Natural killer cell (primary cell): ENCODE data around the gene TCERG1. TPM values are rescaled to one million over a fixed set of nuclear protein-coding genes. Genes with fewer than 3 reads are reported as not detected.

ENCODE experiments used
- ATAC-seq, 3 donors: fragments of 150-1000 bp in 2 of 3; fragments of 200-7000 bp in 1 of 3; cut with Tn5 transposase; 1 replicate in 1 of 3; 2 replicates in 2 of 3; pipeline ENCODE4 v1.10.0; 2021; ENCODE audit warnings: mild to moderate bottlenecking in 2 of 3, moderate library complexity in 2 of 3
- DNase-seq, 2 donors: peaks; one replicate each; pipeline versions ENCODE4 v3.0.0 to v3.0.0-alpha.2; 2013 to 2021; ENCODE audit warnings: mixed read lengths in 1 of 2
- H3K27ac ChIP-seq: one replicate; pipeline ENCODE4 v1.5.1; 2013; ENCODE audit warnings: mild to moderate bottlenecking, low read length
- H3K27me3 ChIP-seq: one replicate; pipeline ENCODE4 v1.6.1; 2013; ENCODE audit warnings: low read length; ENCODE audit not compliant: control insufficient read depth, insufficient read depth
- H3K36me3 ChIP-seq: one replicate; pipeline ENCODE4 v1.6.1; 2013; ENCODE audit warnings: low read length; ENCODE audit not compliant: control insufficient read depth, insufficient read depth
- H3K4me1 ChIP-seq: one replicate; pipeline ENCODE4 v1.6.1; 2013; ENCODE audit warnings: low read length; ENCODE audit not compliant: control insufficient read depth, insufficient read depth
- H3K4me3 ChIP-seq: one replicate; pipeline ENCODE4 v1.5.1; 2013; ENCODE audit warnings: low read length
- H3K9me3 ChIP-seq: one replicate; pipeline ENCODE4 v1.6.1; 2013; ENCODE audit warnings: low read length; ENCODE audit not compliant: control insufficient read depth, insufficient read depth
- H3K27ac Mint-ChIP-seq, 2 donors: one replicate each; pipeline ENCODE4 v1.8.0; 2022; ENCODE audit warnings: mild to moderate bottlenecking in 2 of 2, mixed read lengths in 2 of 2, moderate library complexity in 1 of 2
- H3K27me3 Mint-ChIP-seq, 2 donors: one replicate each; pipeline ENCODE4 v1.8.0; 2022; ENCODE audit warnings: low read depth in 2 of 2, mixed read lengths in 2 of 2
- H3K36me3 Mint-ChIP-seq: one replicate; pipeline ENCODE4 v1.8.0; 2022; ENCODE audit warnings: mixed read lengths
- H3K4me1 Mint-ChIP-seq, 2 donors: one replicate each; pipeline ENCODE4 v1.8.0; 2022; ENCODE audit warnings: mixed read lengths in 2 of 2
- H3K4me3 Mint-ChIP-seq: one replicate; pipeline ENCODE4 v1.8.0; 2022; ENCODE audit warnings: mild to moderate bottlenecking, moderate library complexity, mixed read lengths
- H3K9me3 Mint-ChIP-seq, 2 donors: one replicate each; pipeline ENCODE4 v1.8.0; 2022; ENCODE audit warnings: mixed read lengths in 2 of 2
- CTCF ChIP-seq: fragments of 200-600 bp; IDR thresholded peaks from one replicate; pipeline ENCODE4 v1.8.0; 2022; ENCODE audit warnings: antibody characterized with exemption
- WGBS: methylation state at CpG from one replicate; pipeline ENCODE4 v1.1.7; 2013; ENCODE audit warnings: missing lambda C conversion rate; ENCODE audit not compliant: insufficient coverage; 5-methylcytosine and 5-hydroxymethylcytosine counted together
- intact Hi-C: fragments of 100-400 bp; cut with micrococcal nuclease; formaldehyde crosslinking; loops from one replicate; pipeline ENCODE4 v1.14.2; 2022
- total RNA-seq, 4 donors: library from RNA; stranded (reverse); fragments of 120-200 nt in 1 of 4; gene quantifications; one replicate each; pipeline versions ENCODE4 v1.2.3 to v1.2.4, GENCODE V29; 2013 to 2022

The TCERG1 gene
- total RNA-seq, 3 donors from 2014 or later (not counting 1 experiment from before 2014, with no cell fraction given), result 77.5 to 97.0 (median 96.1) TPM

GRCh38 chr5:146514575-146514974, 67.4 kb downstream of the TCERG1 start:
- no peak overlapping the region for H3K4me3 ChIP-seq
- no peak for ATAC-seq
- Mint-ChIP-seq H3K27me3 (peaks cover 0 to 3% of the 10 kb centered on the region in 2 donors), H3K27ac (no peak overlapping the region), H3K4me3 (no peak overlapping the region), H3K36me3 (peaks cover 2% of the 10 kb centered on the region), H3K9me3 (no peaks in the 10 kb centered on the region), H3K4me1 (peaks cover 4 to 9% of the 10 kb centered on the region in 2 donors)
- 94% methylated on average over 1 of the region's 1 CpG for WGBS
- H3K36me3 ChIP-seq, result peaks cover 24% of the 10 kb centered on the region
- TF ChIP-seq CTCF, result no peak
- intact Hi-C loops, result no loop called here
- no peak overlapping the region for H3K27ac ChIP-seq
- H3K9me3 ChIP-seq, result no peaks in the 10 kb centered on the region
- H3K27me3 ChIP-seq, result no peaks in the 10 kb centered on the region
- H3K4me1 ChIP-seq, result no peaks in the 10 kb centered on the region
- no peak for DNase-seq

DNA sequence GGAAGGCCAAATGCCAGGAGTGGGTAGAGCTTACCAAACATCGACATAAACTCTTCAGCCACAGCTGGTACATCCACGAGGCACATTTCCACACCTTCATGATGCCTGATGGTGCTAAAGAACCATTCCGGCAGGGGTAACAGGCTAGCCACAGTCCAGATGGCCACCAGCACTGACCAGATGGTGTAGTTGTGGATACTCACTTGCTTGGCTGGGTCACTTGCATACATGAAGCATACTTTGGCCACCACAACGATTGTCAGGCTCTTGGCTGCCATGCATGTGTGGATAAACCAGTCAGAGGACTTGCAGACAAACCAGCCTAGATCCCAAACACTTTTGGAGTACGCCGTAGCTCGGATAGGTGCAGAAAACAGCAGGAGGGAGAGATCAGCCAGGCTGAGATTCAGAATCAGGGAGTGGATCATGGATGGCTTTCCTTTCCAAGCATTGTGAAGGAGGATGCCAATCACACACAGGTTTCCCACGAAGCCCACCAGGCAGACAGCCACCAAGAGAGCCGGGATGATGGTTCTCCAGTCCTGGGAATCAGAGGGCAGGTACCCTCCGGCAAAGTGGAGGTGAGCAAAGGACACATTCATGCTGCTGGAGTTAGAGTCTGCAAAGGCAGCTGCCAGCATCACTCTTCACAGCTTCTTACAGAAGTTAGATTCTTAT, 68.5 kb downstream of the TCERG1 start:
- WGBS, result 94% methylated on average over 10 of the region's 10 CpGs
- no peak overlapping the region for H3K4me3 Mint-ChIP-seq
- no peak overlapping the region for H3K4me3 ChIP-seq

DNA sequence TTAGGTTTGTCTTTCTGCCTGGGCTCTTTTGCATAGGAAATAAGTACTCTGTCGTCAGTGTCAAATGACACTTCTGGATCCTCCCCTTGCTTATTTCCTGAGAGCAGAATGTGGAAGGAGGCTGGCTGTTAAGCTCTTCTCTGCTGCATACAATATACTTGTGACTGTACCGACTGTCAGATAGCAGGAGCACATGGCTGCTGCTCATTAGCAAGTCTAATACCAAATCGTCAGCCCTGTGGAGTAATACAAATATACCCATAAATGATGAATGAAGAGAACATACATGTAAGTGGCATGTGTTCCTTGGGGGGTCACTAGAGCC, 69.0 kb downstream of the TCERG1 start, which contains the start of gene GPR151:
GPR151 (minus strand) TSS at position 40 of the 325 bp plus-strand sequence. CDS start 77 bp downstream, outside the sequence.
- intact Hi-C loops, result no loop called here
- Mint-ChIP-seq H3K9me3 (no peaks in the 10 kb centered on the region), H3K27ac (no peak within 1 kb of the TSS), H3K4me1 (peaks cover 5 to 10% of the 10 kb centered on the region in 2 donors), H3K4me3 (no peak within 1 kb of the TSS), H3K36me3 (no peaks in the 10 kb centered on the region), H3K27me3 (peaks cover 0 to 3% of the 10 kb centered on the region in 2 donors)
- Histone ChIP-seq H3K4me3 (no peak within 1 kb of the TSS), H3K27ac (no peak within 1 kb of the TSS), H3K4me1 (no peaks in the 10 kb centered on the region), H3K9me3 (no peaks in the 10 kb centered on the region), H3K36me3 (peaks cover 9% of the 10 kb centered on the region), H3K27me3 (no peaks in the 10 kb centered on the region)
- ATAC-seq, result no peak
- no peak for DNase-seq
- WGBS, result 67% methylated on average over 3 of the region's 3 CpGs
- no peak for TF ChIP-seq CTCF

More for the DNA sequence above, 68.5 kb downstream of the TCERG1 start:
- intact Hi-C loops, result no loop called here
- H3K27me3 Mint-ChIP-seq, result peaks cover 0 to 3% of the 10 kb centered on the region in 2 donors
- Histone ChIP-seq H3K27me3 (no peaks in the 10 kb centered on the region), H3K36me3 (peaks cover 14% of the 10 kb centered on the region), H3K4me1 (no peaks in the 10 kb centered on the region), H3K27ac (no peak overlapping the region), H3K9me3 (no peaks in the 10 kb centered on the region)
- DNase-seq (no peak), ATAC-seq (no peak)
- H3K36me3 Mint-ChIP-seq, result no peaks in the 10 kb centered on the region
- H3K4me1 Mint-ChIP-seq, result peaks cover 5 to 10% of the 10 kb centered on the region in 2 donors
- no peak overlapping the region for H3K27ac Mint-ChIP-seq
- H3K9me3 Mint-ChIP-seq, result no peaks in the 10 kb centered on the region
- TF ChIP-seq CTCF, result no peak

DNA sequence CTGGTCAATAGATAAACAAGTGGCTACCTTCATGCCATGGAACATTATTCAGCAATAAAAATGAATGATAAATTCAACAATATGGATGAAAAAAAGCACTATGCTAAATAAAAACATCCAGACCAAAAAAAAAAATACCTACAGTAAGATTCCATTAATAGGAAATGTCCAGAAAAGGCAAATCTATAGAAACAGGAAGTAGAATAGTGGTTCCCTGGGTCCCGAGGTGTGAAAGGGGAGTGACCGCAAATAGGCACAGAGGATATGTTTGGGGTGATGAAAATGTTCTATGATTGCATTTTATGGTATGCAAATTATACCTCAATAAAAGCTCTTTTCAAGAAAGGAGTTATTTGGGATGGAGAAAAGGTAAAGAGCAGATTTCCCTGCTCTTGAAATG, 72.4 kb downstream of the TCERG1 start:
- WGBS, result 46% methylated on average over 2 of the region's 2 CpGs
- DNase-seq, result no peak

More for the DNA sequence above, 72.4 kb downstream of the TCERG1 start:
- H3K4me1 Mint-ChIP-seq, result peaks cover 5 to 10% of the 10 kb centered on the region in 2 donors
- no peak overlapping the region for H3K27ac ChIP-seq
- no peak overlapping the region for H3K27ac Mint-ChIP-seq
- no peaks in the 10 kb centered on the region for H3K36me3 Mint-ChIP-seq
- H3K27me3 ChIP-seq, result no peaks in the 10 kb centered on the region
- H3K4me3 ChIP-seq, result no peak overlapping the region
- no peak overlapping the region for H3K4me3 Mint-ChIP-seq
- H3K36me3 ChIP-seq, result no peaks in the 10 kb centered on the region
- intact Hi-C loops, result no loop called here
- no peaks in the 10 kb centered on the region for H3K9me3 Mint-ChIP-seq
- H3K9me3 ChIP-seq, result no peaks in the 10 kb centered on the region
- TF ChIP-seq CTCF, result no peak
- ATAC-seq, result no peak
- H3K27me3 Mint-ChIP-seq, result peaks cover 6 to 14% of the 10 kb centered on the region in 2 donors
- H3K4me1 ChIP-seq, result no peaks in the 10 kb centered on the region
